Activated CD4-positive, alpha-beta T cell treated with anti-CD3 and anti-CD28 coated beads, Interleukin-2, amount 10 ng/mL, durations not matched to agents 7 days and 5 days (primary cell): ENCODE results near the gene SARS1. TPM values are rescaled to one million over a fixed set of nuclear protein-coding genes. Genes with fewer than 3 reads are reported as not detected.

ENCODE experiments used
- CTCF ChIA-PET: fragments of 350-600 bp; sonication (Branson Sonifier 250); formaldehyde crosslinking; loops from one replicate; lab custom pipeline; 2021; ENCODE audit warnings: antibody characterized with exemption; lab: Charles Lee
- POLR2A ChIA-PET: fragments of 350-600 bp; sonication (Branson Sonifier 250); formaldehyde crosslinking; loops from one replicate; lab custom pipeline; 2021; ENCODE audit warnings: antibody characterized with exemption; lab: Charles Lee
- DNase-seq: peaks from one replicate; pipeline ENCODE4 v3.0.0-alpha.2; 2020
- H3K27ac Mint-ChIP-seq: one replicate; pipeline ENCODE4 v1.8.0; 2021; ENCODE audit warnings: mild to moderate bottlenecking, moderate library complexity, mixed read lengths
- H3K27me3 Mint-ChIP-seq: one replicate; pipeline ENCODE4 v1.8.0; 2021; ENCODE audit warnings: mixed read lengths
- H3K36me3 Mint-ChIP-seq: one replicate; pipeline ENCODE4 v1.8.0; 2021; ENCODE audit warnings: low read depth, mixed read lengths
- H3K4me1 Mint-ChIP-seq: one replicate; pipeline ENCODE4 v1.8.0; 2021; ENCODE audit warnings: mixed read lengths
- H3K4me3 Mint-ChIP-seq: one replicate; pipeline ENCODE4 v1.8.0; 2021; ENCODE audit warnings: mild to moderate bottlenecking, moderate library complexity, mixed read lengths
- H3K9me3 Mint-ChIP-seq: one replicate; pipeline ENCODE4 v1.8.0; 2021; ENCODE audit warnings: mixed read lengths
- total RNA-seq, 2 experiments: library from RNA; stranded (reverse); gene quantifications; one replicate each; pipeline ENCODE4 v1.2.3, GENCODE V29; 2021

The SARS1 gene
- total RNA-seq, 2 experiments from 2014 or later = 138 to 140 TPM

GRCh38 chr1:109185357-109185756 lies 28.4 kb upstream of the SARS1 start:
- Mint-ChIP-seq H3K9me3 (no peaks in the 10 kb centered on the region), H3K4me1 (peaks cover 9% of the 10 kb centered on the region), H3K36me3 (no peaks in the 10 kb centered on the region), H3K4me3 (no peak overlapping the region), H3K27me3 (no peaks in the 10 kb centered on the region), H3K27ac (no peak overlapping the region)
- ChIA-PET POLR2A (no interaction called here), CTCF (interaction anchor here (0.7 kb wide), 1 partner anchor 86 kb away, joined by 4 read pairs; no protein-coding TSS in a partner anchor)
- DNase-seq = no peak

GRCh38 chr1:109185990-109186732 lies 27.6 kb upstream of the SARS1 start:
- Mint-ChIP-seq H3K4me1 (peaks cover 9% of the 10 kb centered on the region), H3K27me3 (no peaks in the 10 kb centered on the region), H3K9me3 (no peaks in the 10 kb centered on the region), H3K27ac (no peak overlapping the region), H3K36me3 (no peaks in the 10 kb centered on the region), H3K4me3 (no peak overlapping the region)
- DNase-seq = no peak
- POLR2A ChIA-PET = no interaction called here
- CTCF ChIA-PET = interaction anchor here (0.7 to 0.9 kb wide), 2 partner anchors 17 to 86 kb away, joined by 4 read pairs; no protein-coding TSS in a partner anchor

DNA sequence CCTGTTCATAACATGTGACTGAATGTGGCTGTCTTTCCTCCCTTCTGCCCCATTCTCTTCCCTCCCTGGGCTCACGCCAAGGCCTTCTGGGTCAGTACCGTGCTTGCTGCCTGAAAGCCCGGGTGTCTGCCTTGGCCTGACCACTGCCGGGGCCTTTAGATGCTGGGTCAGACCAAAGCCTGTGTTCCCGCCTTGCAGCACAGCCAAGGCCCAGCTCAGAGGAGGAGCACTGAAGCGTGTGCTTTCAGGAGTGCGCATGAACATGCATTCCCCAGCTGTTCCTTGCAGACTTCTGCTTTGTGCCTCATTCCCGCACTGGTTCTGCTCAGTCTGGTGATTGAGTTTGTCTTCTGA lies 27.0 kb upstream of the SARS1 start:
- Mint-ChIP-seq H3K36me3 (no peaks in the 10 kb centered on the region), H3K27ac (no peak overlapping the region), H3K27me3 (no peaks in the 10 kb centered on the region), H3K4me1 (peaks cover 9% of the 10 kb centered on the region), H3K4me3 (no peak overlapping the region), H3K9me3 (no peaks in the 10 kb centered on the region)
- ChIA-PET POLR2A (no interaction called here), CTCF (interaction anchor here (0.9 kb wide), 1 partner anchor 16 kb away, joined by 4 read pairs; no protein-coding TSS in a partner anchor)
- no peak for DNase-seq

GRCh38 chr1:109187127-109187526 lies 26.6 kb upstream of the SARS1 start:
- no peak for DNase-seq
- CTCF ChIA-PET = interaction anchor here (0.6 to 1.6 kb wide), 5 partner anchors 14 to 219 kb away, joined by 3 to 9 read pairs (median 3); partner anchors contain the start of gene ELAPOR1
- Mint-ChIP-seq H3K4me3 (no peak overlapping the region), H3K36me3 (no peaks in the 10 kb centered on the region), H3K27me3 (no peaks in the 10 kb centered on the region), H3K27ac (no peak overlapping the region), H3K4me1 (peaks cover 9% of the 10 kb centered on the region), H3K9me3 (no peaks in the 10 kb centered on the region)
- POLR2A ChIA-PET = no interaction called here

GRCh38 chr1:109188200-109188599 lies 25.5 kb upstream of the SARS1 start:
- ChIA-PET POLR2A (no interaction called here), CTCF (interaction anchor here (1.2 to 1.7 kb wide), 4 partner anchors 11 to 75 kb away, joined by 3 to 9 read pairs (median 4); partner anchors contain the start of gene ELAPOR1)
- no peaks in the 10 kb centered on the region for H3K9me3 Mint-ChIP-seq
- H3K4me1 Mint-ChIP-seq = peaks cover 9% of the 10 kb centered on the region
- H3K36me3 Mint-ChIP-seq = no peaks in the 10 kb centered on the region
- H3K4me3 Mint-ChIP-seq = no peak overlapping the region
- no peak overlapping the region for H3K27ac Mint-ChIP-seq
- no peaks in the 10 kb centered on the region for H3K27me3 Mint-ChIP-seq
- DNase-seq = no peak

DNA sequence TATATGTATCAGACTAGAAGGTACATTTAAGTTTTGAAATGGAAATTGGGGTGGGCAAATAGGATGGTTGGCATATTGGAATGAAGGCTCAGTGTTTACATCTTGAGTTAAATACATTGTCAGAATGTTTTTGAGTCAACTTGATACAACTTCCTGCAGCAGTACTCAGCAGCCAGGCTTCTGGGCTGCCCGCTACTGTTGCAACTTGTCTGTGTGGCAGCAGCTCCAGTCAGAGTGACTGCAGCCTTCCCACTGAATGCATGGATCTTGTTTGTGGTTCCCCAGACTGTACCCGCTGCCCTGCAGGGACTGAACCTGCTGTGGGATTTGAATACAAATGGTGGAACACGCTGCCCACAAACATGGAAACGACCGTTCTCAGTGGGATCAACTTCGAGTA lies 24.9 kb upstream of the SARS1 start:
- H3K9me3 Mint-ChIP-seq = no peaks in the 10 kb centered on the region
- ChIA-PET POLR2A (no interaction called here), CTCF (interaction anchor here (1.6 to 2.0 kb wide), 3 partner anchors 10 to 75 kb away, joined by 3 to 4 read pairs (median 4); partner anchors contain the start of gene ELAPOR1)
- no peaks in the 10 kb centered on the region for H3K36me3 Mint-ChIP-seq
- no peaks in the 10 kb centered on the region for H3K27me3 Mint-ChIP-seq
- peaks cover 13% of the 10 kb centered on the region for H3K4me1 Mint-ChIP-seq
- no peak overlapping the region for H3K27ac Mint-ChIP-seq
- no peak overlapping the region for H3K4me3 Mint-ChIP-seq
- no peak for DNase-seq

DNA sequence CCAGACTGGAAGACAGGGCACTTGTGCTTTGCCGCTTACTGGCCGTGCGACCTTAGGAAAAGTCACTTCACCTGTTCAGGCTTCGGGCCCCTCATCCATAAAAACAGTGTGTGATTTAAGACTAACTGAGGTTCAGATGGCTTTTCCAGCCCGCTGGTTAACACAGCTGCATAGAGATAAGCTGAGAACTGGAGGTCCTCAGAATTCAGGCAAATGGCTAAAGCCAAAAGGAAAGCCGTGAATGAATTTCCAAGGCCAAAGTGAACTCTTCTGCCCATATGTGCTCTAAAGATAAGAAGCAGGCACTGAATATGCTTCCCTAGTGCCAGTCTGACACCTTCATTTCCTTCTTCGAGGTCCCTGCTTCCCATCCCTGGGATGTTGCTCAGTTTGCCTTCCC lies 23.5 kb upstream of the SARS1 start:
- Mint-ChIP-seq H3K36me3 (no peaks in the 10 kb centered on the region), H3K9me3 (no peaks in the 10 kb centered on the region), H3K27ac (no peak overlapping the region), H3K4me3 (no peak overlapping the region), H3K27me3 (no peaks in the 10 kb centered on the region), H3K4me1 (peaks cover 15% of the 10 kb centered on the region)
- DNase-seq = no peak
- ChIA-PET CTCF (interaction anchor here (1.7 to 2.0 kb wide), 2 partner anchors 9 to 12 kb away, joined by 4 read pairs; no protein-coding TSS in a partner anchor), POLR2A (no interaction called here)

GRCh38 chr1:109191377-109191776 lies 22.3 kb upstream of the SARS1 start:
- Mint-ChIP-seq H3K27ac (no peak overlapping the region), H3K36me3 (no peaks in the 10 kb centered on the region)

GRCh38 chr1:109191891-109192290 lies 21.8 kb upstream of the SARS1 start:
- Mint-ChIP-seq H3K4me1 (peaks cover 18% of the 10 kb centered on the region), H3K27ac (no peak overlapping the region), H3K36me3 (no peaks in the 10 kb centered on the region), H3K9me3 (no peaks in the 10 kb centered on the region), H3K4me3 (no peak overlapping the region), H3K27me3 (no peaks in the 10 kb centered on the region)
- POLR2A ChIA-PET = no interaction called here
- CTCF ChIA-PET = no interaction called here
- no peak for DNase-seq

More at GRCh38 chr1:109191377-109191776, 22.3 kb upstream of the SARS1 start:
- no peaks in the 10 kb centered on the region for H3K27me3 Mint-ChIP-seq
- no peak for DNase-seq
- H3K4me3 Mint-ChIP-seq = no peak overlapping the region
- H3K9me3 Mint-ChIP-seq = no peaks in the 10 kb centered on the region
- ChIA-PET CTCF (no interaction called here), POLR2A (no interaction called here)
- peaks cover 17% of the 10 kb centered on the region for H3K4me1 Mint-ChIP-seq

- peaks cover 20% of the 10 kb centered on the region for H3K4me1 Mint-ChIP-seq
- no peak overlapping the region for H3K27ac Mint-ChIP-seq
- ChIA-PET CTCF (no interaction called here), POLR2A (no interaction called here)
- no peak overlapping the region for H3K4me3 Mint-ChIP-seq
- no peaks in the 10 kb centered on the region for H3K36me3 Mint-ChIP-seq
- no peak for DNase-seq
- H3K27me3 Mint-ChIP-seq = no peaks in the 10 kb centered on the region
- no peaks in the 10 kb centered on the region for H3K9me3 Mint-ChIP-seq
Observed at GRCh38 chr1:109192433-109192832, 21.3 kb upstream of the SARS1 start.

GRCh38 chr1:109193653-109194590 lies 19.8 kb upstream of the SARS1 start:
- H3K27me3 Mint-ChIP-seq = no peaks in the 10 kb centered on the region
- peaks cover 22% of the 10 kb centered on the region for H3K4me1 Mint-ChIP-seq
- POLR2A ChIA-PET = no interaction called here
- H3K4me3 Mint-ChIP-seq = no peak overlapping the region
- peak; percentile 70 for DNase-seq
- no peak overlapping the region for H3K27ac Mint-ChIP-seq
- H3K9me3 Mint-ChIP-seq = no peaks in the 10 kb centered on the region
- H3K36me3 Mint-ChIP-seq = no peaks in the 10 kb centered on the region
- CTCF ChIA-PET = interaction anchor here (0.6 to 1.5 kb wide), 11 partner anchors 10 to 188 kb away, joined by 3 to 6 read pairs (median 4); partner anchors contain the start of genes SARS1 and TMEM167B

DNA sequence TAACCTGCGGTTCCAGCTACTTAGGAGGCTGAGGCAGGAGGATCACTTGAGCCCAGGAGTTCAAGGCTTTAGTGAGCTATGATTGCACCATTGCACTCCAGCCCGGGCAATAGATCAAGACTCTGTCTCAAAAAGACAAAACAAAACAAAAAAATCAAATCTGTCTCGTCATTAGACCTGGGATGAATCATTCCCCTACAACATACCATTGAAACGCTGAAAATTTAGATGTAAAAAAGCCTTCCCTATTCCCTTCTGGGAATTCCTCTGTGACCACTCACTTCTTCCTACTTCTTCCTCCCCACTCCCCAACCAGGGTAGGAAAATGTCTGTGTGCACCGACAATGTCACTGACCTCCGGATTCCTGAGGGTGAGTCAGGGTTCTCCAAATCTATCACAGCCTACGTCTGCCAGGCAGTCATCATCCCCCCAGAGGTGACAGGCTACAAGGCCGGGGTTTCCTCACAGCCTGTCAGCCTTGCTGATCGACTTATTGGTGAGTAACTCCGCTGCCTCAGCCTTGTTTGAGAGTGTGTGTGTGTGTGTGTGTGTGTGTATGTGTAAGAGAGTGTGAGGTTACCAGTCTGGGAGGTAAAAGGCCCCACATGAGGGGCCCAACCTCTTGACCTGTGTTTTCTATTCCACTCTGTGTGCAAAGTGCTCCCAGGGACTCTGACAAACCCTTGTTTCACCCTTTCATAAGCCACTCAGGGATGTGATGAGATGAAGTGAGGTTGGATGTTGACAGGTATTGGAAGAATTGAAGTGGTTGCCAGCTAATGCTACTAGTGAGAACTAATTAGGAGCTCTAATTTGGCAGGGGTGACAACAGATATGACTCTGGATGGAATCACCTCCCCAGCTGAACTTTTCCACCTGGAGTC lies 16.3 kb upstream of the SARS1 start:
- no peaks in the 10 kb centered on the region for H3K27me3 Mint-ChIP-seq
- CTCF ChIA-PET = interaction anchor here (0.5 to 2.8 kb wide), 4 partner anchors 11 to 112 kb away, joined by 3 to 11 read pairs (median 3); no protein-coding TSS in a partner anchor
- H3K9me3 Mint-ChIP-seq = no peaks in the 10 kb centered on the region
- peak overlapping the region; percentile 37 for H3K27ac Mint-ChIP-seq
- H3K4me3 Mint-ChIP-seq = no peak overlapping the region
- POLR2A ChIA-PET = no interaction called here
- no peak for DNase-seq
- H3K4me1 Mint-ChIP-seq = peaks cover 35% of the 10 kb centered on the region
- H3K36me3 Mint-ChIP-seq = no peaks in the 10 kb centered on the region
